Heart right ventricle (tissue), 16 donors: ENCODE data around the gene FMNL3. TPM values are rescaled to one million over a fixed set of nuclear protein-coding genes. Genes with fewer than 3 reads are reported as not detected.

Source experiments
- ATAC-seq, 8 donors: fragments of 200-7000 bp; cut with Tn5 transposase; one replicate each; pipeline ENCODE4 v1.9.1; 2020; ENCODE audit warnings: mild to moderate bottlenecking in 8 of 8, moderate library complexity in 8 of 8, moderate number of reproducible peaks in 1 of 8
- DNase-seq, 2 donors: peaks; one replicate each; pipeline ENCODE4 v3.0.0-alpha.2; 2020
- H3K27ac ChIP-seq, 10 donors: fragments of 200-600 bp; sonication (generic) in 2 of 10; one replicate each; pipeline versions ENCODE4 v1.5.0 to v1.8.0; 2020 to 2022; ENCODE audit warnings: mild to moderate bottlenecking in 3 of 10
- H3K27me3 ChIP-seq, 7 donors: fragments of 200-600 bp; one replicate each; pipeline ENCODE4 v1.8.0; 2021 to 2022; ENCODE audit warnings: mild to moderate bottlenecking in 2 of 7
- H3K36me3 ChIP-seq, 9 donors: fragments of 200-600 bp; sonication (generic) in 1 of 9; one replicate each; pipeline versions ENCODE4 v1.5.0 to v1.8.0; 2020 to 2022; ENCODE audit warnings: mild to moderate bottlenecking in 2 of 9
- H3K4me1 ChIP-seq, 9 donors: fragments of 200-600 bp; sonication (generic) in 1 of 9; one replicate each; pipeline versions ENCODE4 v1.5.0 to v1.8.0; 2020 to 2022; ENCODE audit warnings: mild to moderate bottlenecking in 4 of 9
- H3K4me3 ChIP-seq, 10 donors: fragments of 200-600 bp; sonication (generic) in 2 of 10; one replicate each; pipeline versions ENCODE4 v1.5.0 to v1.8.0; 2020 to 2022; ENCODE audit warnings: mild to moderate bottlenecking in 7 of 10, moderate library complexity in 2 of 10
- H3K9me3 ChIP-seq, 11 donors: fragments of 200-600 bp in 10 of 11; sonication (generic) in 2 of 11; one replicate each; pipeline versions ENCODE4 v1.5.0 to v1.8.0; 2013 to 2022; ENCODE audit warnings: mild to moderate bottlenecking in 2 of 11, control low read depth in 1 of 11, moderate library complexity in 1 of 11
- CTCF ChIP-seq, 9 donors: fragments of 200-600 bp; sonication (generic) in 2 of 9; IDR thresholded peaks; one replicate each; pipeline versions ENCODE4 v1.5.0 to v1.8.0; 2021 to 2022; ENCODE audit warnings: antibody characterized with exemption in 9 of 9, mild to moderate bottlenecking in 5 of 9, moderate library complexity in 1 of 9
- WGBS, 2 donors: extraction: QIAGEN DNeasy Blood & Tissue Kit; methylation state at CpG; one replicate each; pipeline ENCODE4 v1.1.7; 2013; ENCODE audit warnings: inconsistent platforms in 1 of 2; 5-methylcytosine and 5-hydroxymethylcytosine counted together
- intact Hi-C, 10 donors: fragments of 100-400 bp; cut with DNase I; formaldehyde crosslinking; loops; one replicate each; pipeline versions ENCODE4 v1.11.1 to v1.14.2; 2022
- polyA plus RNA-seq, 2 donors: library from polyadenylated mRNA; stranded (reverse); fragments of 200-250 nt; gene quantifications; one replicate each; pipeline ENCODE4 v1.2.3, GENCODE V29; 2013
- total RNA-seq, 10 donors: library from RNA; stranded (reverse); fragmentation: NEBNext Ultra II Directional in 3 of 10; extraction: Animal tissue kit (Norgen Biotek cat#: 25700) in 3 of 10; gene quantifications; one replicate each; pipeline versions ENCODE4 v1.2.1 to v1.2.4, GENCODE V29; 2021 to 2023
- donor health status: Arrhythmogenic right ventricular cardiomyopathy.
- donor health status: ischemic (EF 13 %, LVEDD 7.1; RV severe dilation, severe dysfunction).
- donor health status: healthy with polysubstance abuse.
- donor health status: DM: no; HTN: yes; CAD: no.
- donor health status: DM: no; HTN: no; CAD: no.
- donor health status: ischemic (EF 25% LVEDD 6.9; RV normal size, moderate dysfunction).
- donor health status: ischemic (EF 25% LVEDD 5.7; RV mildly dilated, moderate dysfunction).
- donor health status: healthy.
- donor health status: DM: yes; HTN: yes; CAD: no.
- donor health status: Ischemic cardiomyopathy.
- donor health status: ischemic (EF 35%, LVEDD 5.7; RV mildly dilated, moderate dysfunction).
- donor health status: nonischemic (EF 11% LVEDD 7.7; RV severe dilation, severe dysfunction).
- donor health status: DM: yes; HTN: yes; CAD: no.
- donor health status: PGD.
- donor health status: ischemic (EF 29% LVEDD 5.4; RV normal size, mild dysfunction).
- donor health status: nonischemic (EF 23%, LVEDD 6.1; RV moderate dilation, normal function).

FMNL3 gene
- total and polyA plus RNA-seq, 12 donors = 5.7 to 19.6 (median 11.3) TPM

GRCh38 chr12:49684310-49684854 is 22.8 kb downstream of the FMNL3 start:
- no peak for TF ChIP-seq CTCF (IDR thresholded peaks at IDR 0.05)
- intact Hi-C loops = no loop called here
- H3K36me3 ChIP-seq = no peaks in the 10 kb centered on the region
- peak overlapping the region in 1 of 10 donors; percentile 33 for H3K27ac ChIP-seq
- ATAC-seq (no peak), DNase-seq (no peak)
- no peaks in the 10 kb centered on the region for H3K9me3 ChIP-seq
- 91 to 93% methylated on average over 5 of the region's 5 CpGs for WGBS, 2 donors
- peaks cover 0 to 86% (median 24%) of the 10 kb centered on the region in 9 donors for H3K4me1 ChIP-seq
- no peaks in the 10 kb centered on the region for H3K27me3 ChIP-seq
- no peak overlapping the region for H3K4me3 ChIP-seq

GRCh38 chr12:49683599-49684309 is 23.5 kb downstream of the FMNL3 start:
- no peak for TF ChIP-seq CTCF (IDR thresholded peaks at IDR 0.05)
- Histone ChIP-seq H3K4me3 (no peak overlapping the region), H3K27me3 (no peaks in the 10 kb centered on the region), H3K27ac (peak overlapping the region in 1 of 10 donors; percentile 33), H3K9me3 (no peaks in the 10 kb centered on the region), H3K36me3 (no peaks in the 10 kb centered on the region), H3K4me1 (peaks cover 0 to 85% (median 19%) of the 10 kb centered on the region in 9 donors)
- ATAC-seq (peak in 2 of 8 donors; percentile 27 to 31), DNase-seq (no peak)
- WGBS, 2 donors = 60 to 72% methylated on average over 3 of the region's 3 CpGs
- intact Hi-C loops = no loop called here

GRCh38 chr12:49680075-49680474 is 27.1 kb downstream of the FMNL3 start:
- no peak for TF ChIP-seq CTCF (IDR thresholded peaks at IDR 0.05)
- Histone ChIP-seq H3K4me1 (peaks cover 7 to 78% (median 36%) of the 10 kb centered on the region in 9 donors), H3K36me3 (no peaks in the 10 kb centered on the region), H3K9me3 (no peaks in the 10 kb centered on the region), H3K27ac (no peak overlapping the region), H3K4me3 (no peak overlapping the region), H3K27me3 (no peaks in the 10 kb centered on the region)
- 94 to 95% methylated on average over 1 of the region's 1 CpG for WGBS, 2 donors
- ATAC-seq (no peak), DNase-seq (no peak)
- intact Hi-C loops = no loop called here

GRCh38 chr12:49678711-49679110 is 28.5 kb downstream of the FMNL3 start:
- Histone ChIP-seq H3K4me1 (peaks cover 14 to 78% (median 38%) of the 10 kb centered on the region in 9 donors), H3K4me3 (no peak overlapping the region), H3K36me3 (no peaks in the 10 kb centered on the region), H3K9me3 (no peaks in the 10 kb centered on the region), H3K27me3 (no peaks in the 10 kb centered on the region), H3K27ac (no peak overlapping the region)
- intact Hi-C loops = no loop called here
- no peak for TF ChIP-seq CTCF (IDR thresholded peaks at IDR 0.05)
- no peak for DNase-seq
- no peak for ATAC-seq
- WGBS, 2 donors = 87 to 89% methylated on average over 3 of the region's 3 CpGs
